HFF-Myc (cell line): Measurements from ENCODE around the gene SLC50A1.

Source experiments
- DNase-seq: peaks from one replicate; pipeline ENCODE4 v3.0.0-alpha.2; 2011; ENCODE audit warnings: low read depth; ENCODE audit errors: extremely low read depth
- H3K4me3 ChIP-seq: replicated peaks from 2 replicates; pipeline ENCODE4 v1.5.1; 2011; ENCODE audit warnings: low read depth, mild to moderate bottlenecking, control low read depth, low read length
- CTCF ChIP-seq: IDR thresholded peaks from 2 replicates; pipeline ENCODE4 v1.5.1; 2012; ENCODE audit warnings: mild to moderate bottlenecking, low read depth, low read length, control low read depth; ENCODE audit errors: missing control alignments

SLC50A1 gene

GRCh38 chr1:155185783-155186066 lies 50.1 kb downstream of the SLC50A1 start:
- H3K4me3 ChIP-seq = no peak overlapping the region
- no peak for DNase-seq

GRCh38 chr1:155186067-155186793 lies 50.6 kb downstream of the SLC50A1 start:
- H3K4me3 ChIP-seq = no peak overlapping the region
- no peak for TF ChIP-seq CTCF
- no peak for DNase-seq

More at GRCh38 chr1:155185783-155186066, 50.1 kb downstream of the SLC50A1 start:
- TF ChIP-seq CTCF = no peak

GRCh38 chr1:155186794-155187455 lies 51.3 kb downstream of the SLC50A1 start:
- H3K4me3 ChIP-seq = no peak overlapping the region
- no peak for DNase-seq
- TF ChIP-seq CTCF = no peak

- no peak for DNase-seq
- TF ChIP-seq CTCF = no peak
- no peak overlapping the region for H3K4me3 ChIP-seq
Measured at GRCh38 chr1:155187456-155187891, 51.8 kb downstream of the SLC50A1 start.

- DNase-seq = no peak
- H3K4me3 ChIP-seq = no peak overlapping the region
- TF ChIP-seq CTCF = no peak
Measured at GRCh38 chr1:155188268-155188667, 52.6 kb downstream of the SLC50A1 start.
